M059J (cell line): Measurements from ENCODE around the gene LSAMP. TPM values are rescaled to one million over a fixed set of nuclear protein-coding genes. Genes with fewer than 3 reads are reported as not detected.

Experiments used
- DNase-seq: peaks from one replicate; pipeline ENCODE4 v3.0.0-alpha.2; 2012; ENCODE audit warnings: low read depth
- total RNA-seq: library from RNA; depleted of rRNA; stranded (reverse); fragments of >200 nt; shearing (Covaris generic); gene quantifications from 2 replicates; pipeline ENCODE4 v1.2.3, GENCODE V29; 2014

LSAMP gene
- total RNA-seq, 1 experiment from 2014 or later, result 0.25 TPM

GRCh38 chr3:116053017-116053416 is 392.3 kb downstream of the LSAMP start:
- DNase-seq, result no peak

- DNase-seq, result no peak
These were observed 392.7 kb downstream of the LSAMP start for GRCh38 chr3:116052602-116053001.

GRCh38 chr3:116051586-116051985 is 393.7 kb downstream of the LSAMP start:
- no peak for DNase-seq

DNA sequence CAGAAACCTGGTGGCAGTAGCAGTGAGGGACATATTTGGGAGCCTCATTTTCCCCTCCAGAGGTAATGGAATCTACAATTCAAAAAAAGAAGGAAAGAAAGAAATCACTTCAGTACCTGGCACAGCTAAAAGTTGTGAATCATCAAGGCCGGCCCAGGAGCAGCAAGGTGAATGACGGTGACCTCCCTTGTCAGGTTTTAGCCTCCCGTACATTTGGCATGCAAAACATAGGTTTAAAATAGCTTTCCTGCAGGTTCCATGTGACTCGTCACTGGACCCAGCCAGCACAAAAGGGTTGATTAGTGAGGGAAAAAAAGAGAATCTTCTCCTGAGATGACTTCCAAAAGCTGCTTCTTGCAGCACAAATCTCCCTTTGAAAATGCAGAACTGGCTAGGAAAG is 394.2 kb downstream of the LSAMP start:
- no peak for DNase-seq

DNA sequence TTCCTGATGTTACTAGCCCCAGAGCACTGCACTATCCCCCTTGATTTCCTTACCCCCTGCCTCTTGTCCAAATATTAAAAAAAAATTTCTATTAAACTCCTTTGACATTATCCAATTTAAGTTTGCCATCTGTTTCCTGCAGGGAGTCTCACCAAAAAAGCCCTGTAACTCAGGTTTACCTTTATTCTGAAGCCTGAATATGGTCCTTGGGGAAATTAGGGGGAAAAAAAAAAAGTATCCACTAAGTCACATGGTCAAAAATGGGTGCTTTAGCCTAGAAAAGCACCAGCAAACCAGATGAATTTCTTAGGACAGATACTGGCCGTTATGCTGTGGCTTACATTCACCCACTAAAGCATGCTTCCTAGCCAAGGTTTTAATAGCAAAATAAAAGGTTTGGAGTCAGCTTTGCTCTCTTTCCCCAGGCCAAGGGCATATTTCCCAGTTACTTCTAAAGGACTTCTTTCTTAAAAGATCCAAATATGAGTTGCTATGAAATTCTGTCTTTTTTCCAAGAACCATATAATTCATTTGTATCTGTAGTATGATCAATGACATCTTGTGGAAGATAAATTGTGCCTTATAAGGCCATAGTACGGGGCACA is 394.9 kb downstream of the LSAMP start:
- no peak for DNase-seq

DNA sequence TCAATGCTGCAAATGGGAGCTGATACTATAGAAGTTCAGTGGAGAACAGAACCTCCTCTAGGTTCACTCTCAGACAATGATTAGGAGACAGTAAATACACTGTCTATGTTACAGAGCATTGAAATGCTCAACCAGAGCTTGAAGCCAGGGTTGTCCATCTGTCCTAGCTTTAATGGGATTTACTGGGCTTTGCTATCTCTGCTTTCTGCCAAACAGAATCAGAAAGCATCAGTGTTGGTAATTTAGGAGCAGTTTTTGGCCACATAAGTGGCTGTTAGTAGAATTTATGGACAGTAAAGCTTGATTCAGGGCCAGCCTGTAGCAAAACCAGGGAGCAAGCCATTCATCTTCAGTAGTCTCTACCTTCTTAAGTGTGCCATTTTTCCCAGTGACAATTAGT is 396.3 kb downstream of the LSAMP start:
- no peak for DNase-seq

DNA sequence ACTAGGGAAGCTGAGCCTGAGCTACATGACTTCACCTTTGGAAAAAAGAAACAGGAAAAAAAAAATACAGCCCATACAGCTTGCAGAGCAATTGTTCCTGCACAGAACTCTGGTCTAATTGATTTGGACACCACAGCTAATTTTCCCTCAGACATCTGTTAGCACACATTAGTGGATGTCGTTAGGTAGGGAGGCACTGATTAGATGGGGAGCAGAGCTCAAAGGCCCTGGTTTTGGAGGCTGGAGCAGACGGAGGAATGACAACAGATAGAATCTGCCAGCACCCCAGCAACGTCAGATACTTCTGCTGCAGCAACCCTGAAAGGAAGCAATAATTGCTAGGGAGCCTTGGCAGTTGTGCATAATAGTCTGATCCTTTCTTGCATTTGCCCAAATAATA is 398.9 kb downstream of the LSAMP start:
- no peak for DNase-seq

DNA sequence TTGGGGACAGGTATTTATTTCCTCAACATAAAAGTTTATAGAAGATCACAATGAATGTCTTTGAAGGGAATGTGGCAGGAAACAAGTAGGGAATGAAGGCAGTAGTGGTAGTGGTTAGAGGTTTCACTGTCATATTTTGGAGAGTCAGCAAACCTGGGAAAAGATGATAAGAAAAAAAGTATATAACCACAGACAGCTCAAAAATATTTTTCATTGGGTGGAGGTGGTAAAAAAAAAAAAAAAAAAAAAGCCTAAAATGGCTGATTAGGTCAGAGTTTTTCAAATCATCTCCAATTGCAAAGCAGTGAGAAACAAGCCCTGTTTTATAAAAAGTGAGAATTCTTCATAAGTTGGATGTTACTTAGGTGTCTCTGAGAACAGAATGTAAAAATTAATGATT is 400.0 kb downstream of the LSAMP start:
- no peak for DNase-seq

GRCh38 chr3:116040152-116040551 is 405.1 kb downstream of the LSAMP start:
- no peak for DNase-seq

DNA sequence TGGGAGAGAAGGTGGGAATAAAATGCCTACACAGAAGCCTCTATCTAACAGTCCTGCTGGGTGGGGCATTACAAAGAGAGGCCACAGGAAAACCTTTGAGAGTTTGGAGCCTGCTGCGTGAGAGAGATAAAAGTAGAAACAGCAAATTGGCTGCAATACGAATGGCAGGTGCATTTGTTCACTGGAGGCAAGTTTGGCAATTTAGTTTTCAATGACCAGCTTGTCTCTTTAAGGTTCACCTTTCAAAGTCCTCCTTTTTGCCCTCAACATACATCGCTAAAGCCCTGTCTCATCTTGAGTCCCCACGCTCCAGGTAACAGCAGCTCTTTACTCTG is 405.7 kb downstream of the LSAMP start:
- no peak for DNase-seq

- no peak for DNase-seq
These were observed 406.2 kb downstream of the LSAMP start for GRCh38 chr3:116038968-116039650.

GRCh38 chr3:116037954-116038911 is 407.1 kb downstream of the LSAMP start:
- no peak for DNase-seq

- DNase-seq, result no peak
These were observed 409.9 kb downstream of the LSAMP start for GRCh38 chr3:116035429-116035828.

DNA sequence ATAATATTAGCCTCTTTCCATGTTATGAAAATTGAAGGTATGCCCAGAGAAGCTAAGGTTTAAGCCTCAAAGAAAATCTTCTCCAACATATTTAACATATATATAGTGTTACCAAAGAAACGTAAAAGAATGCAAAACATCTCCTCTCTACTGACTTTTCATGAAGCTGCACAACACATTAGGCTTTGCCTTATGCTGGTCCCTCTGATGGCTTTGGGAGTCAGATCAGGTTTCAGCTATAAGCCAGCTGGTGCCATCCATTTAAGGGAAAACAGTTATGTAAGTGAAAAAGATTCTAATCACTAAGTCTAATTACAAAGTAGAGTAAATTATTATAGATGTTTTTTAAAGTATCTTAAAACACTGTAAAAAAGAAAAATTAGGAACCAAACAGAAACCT is 410.5 kb downstream of the LSAMP start:
- no peak for DNase-seq

DNA sequence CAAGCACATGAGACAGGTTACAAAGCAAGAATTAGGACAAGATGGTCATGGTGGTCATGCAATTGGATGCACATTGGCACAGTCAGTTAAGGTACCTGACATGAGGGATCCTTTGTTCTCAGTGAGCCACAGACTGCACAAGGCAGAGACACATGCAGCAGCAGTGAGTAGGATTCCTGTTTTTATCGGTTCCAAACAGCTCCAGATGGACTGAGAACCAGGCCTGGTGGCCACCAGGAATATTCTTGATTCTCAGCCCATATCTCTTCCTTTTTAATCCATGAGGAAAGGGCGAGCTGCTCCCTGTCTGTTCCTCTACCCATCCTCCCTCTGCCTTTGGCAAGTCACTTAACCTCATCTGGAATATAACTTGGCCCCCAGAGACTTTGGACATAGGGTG is 411.2 kb downstream of the LSAMP start:
- no peak for DNase-seq

DNA sequence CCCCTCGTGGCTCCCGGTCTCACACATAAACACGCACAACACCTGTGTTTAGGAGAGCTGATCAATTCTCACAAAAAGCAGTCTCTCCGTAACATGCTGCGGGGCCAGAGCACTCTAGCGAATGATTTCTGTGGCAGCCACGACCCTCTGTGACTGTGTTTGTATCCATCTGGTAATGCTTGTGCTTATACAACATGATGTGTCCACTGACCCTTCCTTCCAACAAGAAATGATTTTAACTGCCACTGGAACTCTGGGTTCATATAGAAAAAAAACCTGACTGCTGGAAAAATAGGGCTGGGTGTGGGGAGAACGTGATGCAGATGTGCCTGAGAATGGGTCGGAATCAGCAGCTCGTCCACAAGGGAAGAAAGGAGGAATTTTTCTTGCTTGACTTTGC is 411.8 kb downstream of the LSAMP start:
- no peak for DNase-seq

GRCh38 chr3:116032176-116032575 is 413.1 kb downstream of the LSAMP start:
- no peak for DNase-seq

DNA sequence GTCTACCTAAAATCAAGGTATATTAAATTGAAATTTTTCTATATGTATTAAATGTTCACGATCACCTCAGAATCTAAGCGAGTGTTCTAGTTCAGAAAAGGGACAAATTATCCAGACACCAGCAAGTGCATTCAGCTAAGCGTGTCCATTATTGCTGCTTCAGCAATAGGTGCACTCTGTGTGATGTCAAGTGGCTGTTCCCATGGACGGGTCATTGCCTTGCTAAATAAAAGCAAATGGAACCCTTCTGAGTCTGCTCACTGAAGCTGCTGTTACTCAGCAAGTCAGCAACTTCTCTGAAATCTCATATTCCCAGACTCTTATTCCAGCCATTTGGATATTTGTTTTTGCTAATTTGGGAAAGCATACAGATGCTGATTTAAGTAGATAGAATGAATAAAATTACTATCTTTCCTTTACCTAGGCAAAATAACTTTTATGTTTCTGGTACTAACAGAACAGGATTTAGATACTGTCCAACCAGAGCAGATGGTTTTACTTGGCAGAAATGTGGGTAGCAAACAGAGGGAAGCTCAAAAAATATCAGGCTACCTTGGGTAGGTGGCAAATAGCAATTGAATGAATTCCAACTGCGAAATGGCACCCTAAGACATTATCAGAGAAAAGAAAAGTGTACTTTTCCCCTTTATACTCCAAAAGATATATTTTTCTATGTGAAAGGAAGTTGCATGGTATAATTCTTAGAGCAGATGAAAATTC is 415.0 kb downstream of the LSAMP start:
- no peak for DNase-seq

DNA sequence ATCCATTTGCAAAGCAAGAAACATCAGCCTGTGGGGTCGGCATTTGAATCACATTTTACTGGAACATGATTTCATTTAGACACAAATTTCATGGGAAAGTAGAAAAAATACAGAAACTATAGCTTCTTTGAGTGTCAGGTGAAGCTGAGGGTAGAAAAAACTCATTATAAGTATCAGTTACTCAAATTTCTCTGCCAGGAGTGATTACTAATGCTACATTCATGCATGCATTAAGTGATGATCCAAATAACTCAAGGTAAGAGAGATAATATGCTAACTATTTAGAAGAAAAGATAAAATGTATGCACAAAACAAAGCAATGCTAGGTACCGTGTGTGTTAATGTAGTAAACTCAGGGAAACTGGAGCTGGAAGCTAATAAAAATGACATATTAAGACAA is 416.0 kb downstream of the LSAMP start:
- peak; percentile 7 for DNase-seq

DNA sequence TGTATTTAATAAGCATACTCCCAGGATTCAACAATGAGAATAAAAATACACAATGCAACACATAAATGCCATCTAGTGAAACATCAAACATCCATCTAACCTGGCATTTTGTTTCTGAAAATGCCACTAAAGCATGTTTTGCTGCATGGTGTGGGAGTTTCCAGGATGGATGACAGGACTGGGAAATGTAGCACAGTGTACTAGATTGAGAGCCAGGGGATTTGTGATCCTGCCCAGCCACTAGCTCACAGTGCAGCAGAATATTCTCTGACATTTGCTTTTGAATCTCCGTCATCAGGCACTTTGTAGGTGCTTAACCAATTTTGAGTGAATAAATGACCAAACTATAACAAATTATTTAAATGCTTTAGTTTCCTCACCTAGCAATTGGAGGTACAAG is 417.1 kb downstream of the LSAMP start:
- DNase-seq, result no peak

- no peak for DNase-seq
These were observed 424.3 kb downstream of the LSAMP start for GRCh38 chr3:116020989-116021388.

- no peak for DNase-seq
These were observed 424.8 kb downstream of the LSAMP start for GRCh38 chr3:116020495-116020894.
